HL-60 (cell line): ENCODE data around the gene METTL2B.
"Not testable (repeated sequence)": the region's sequence is repeated elsewhere in the genome, so short reads cannot be mapped to it uniquely, and the experiment has no call there.

Experiments used
- POLR2AphosphoS5 ChIP-seq: IDR thresholded peaks from 2 replicates; pipeline ENCODE4 v1.6.1; 2012; ENCODE audit warnings: low read depth
- TF ChIP-seq, protein P1 (sequence below): IDR thresholded peaks from one replicate; pipeline ENCODE4 v1.5.1; 2011; ENCODE audit warnings: low read length, control low read depth, inconsistent platforms; ENCODE audit not compliant: insufficient read depth

GRCh38 chr7:128506819-128507218 lies 30.3 kb downstream of the METTL2B start:
- TF ChIP-seq, protein P1, sequence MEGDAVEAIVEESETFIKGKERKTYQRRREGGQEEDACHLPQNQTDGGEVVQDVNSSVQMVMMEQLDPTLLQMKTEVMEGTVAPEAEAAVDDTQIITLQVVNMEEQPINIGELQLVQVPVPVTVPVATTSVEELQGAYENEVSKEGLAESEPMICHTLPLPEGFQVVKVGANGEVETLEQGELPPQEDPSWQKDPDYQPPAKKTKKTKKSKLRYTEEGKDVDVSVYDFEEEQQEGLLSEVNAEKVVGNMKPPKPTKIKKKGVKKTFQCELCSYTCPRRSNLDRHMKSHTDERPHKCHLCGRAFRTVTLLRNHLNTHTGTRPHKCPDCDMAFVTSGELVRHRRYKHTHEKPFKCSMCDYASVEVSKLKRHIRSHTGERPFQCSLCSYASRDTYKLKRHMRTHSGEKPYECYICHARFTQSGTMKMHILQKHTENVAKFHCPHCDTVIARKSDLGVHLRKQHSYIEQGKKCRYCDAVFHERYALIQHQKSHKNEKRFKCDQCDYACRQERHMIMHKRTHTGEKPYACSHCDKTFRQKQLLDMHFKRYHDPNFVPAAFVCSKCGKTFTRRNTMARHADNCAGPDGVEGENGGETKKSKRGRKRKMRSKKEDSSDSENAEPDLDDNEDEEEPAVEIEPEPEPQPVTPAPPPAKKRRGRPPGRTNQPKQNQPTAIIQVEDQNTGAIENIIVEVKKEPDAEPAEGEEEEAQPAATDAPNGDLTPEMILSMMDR = not testable (repeated sequence)
- TF ChIP-seq POLR2AphosphoS5 = not testable (repeated sequence)
